Measurements from ENCODE around the gene KLHDC8A.

The KLHDC8A gene

DNA sequence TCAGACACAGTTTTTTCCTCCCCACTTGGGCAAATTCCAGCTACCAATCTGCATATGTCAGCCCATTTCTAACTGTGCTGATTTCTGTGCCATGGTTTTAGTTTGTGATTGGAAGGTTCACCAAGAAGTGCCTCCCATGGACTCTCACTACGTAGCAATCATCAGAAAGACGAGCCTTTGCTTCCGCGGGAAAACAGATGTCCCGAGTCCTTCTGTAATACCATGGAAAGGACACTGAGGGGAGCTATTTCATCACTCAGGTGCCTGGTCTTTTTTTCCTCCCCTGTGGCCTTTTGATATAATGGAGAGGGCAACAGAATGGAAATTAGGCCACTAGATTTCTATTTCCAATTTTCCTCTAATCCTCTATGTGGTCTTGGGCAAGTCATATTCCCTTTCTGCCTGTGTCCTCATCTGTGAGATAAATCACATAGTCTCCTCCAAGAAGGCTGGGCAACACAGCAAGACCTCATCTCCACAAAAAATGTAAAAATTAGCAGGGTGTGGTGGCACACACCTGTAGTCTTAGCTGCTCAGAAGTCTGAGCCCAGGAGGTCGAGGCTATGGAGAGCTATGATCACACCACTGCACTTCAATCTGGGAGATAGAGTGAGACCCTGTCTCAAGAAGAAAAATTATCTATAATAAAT is 40.4 kb upstream of the KLHDC8A start (continued):
- TF ChIP-seq, protein P1, sequence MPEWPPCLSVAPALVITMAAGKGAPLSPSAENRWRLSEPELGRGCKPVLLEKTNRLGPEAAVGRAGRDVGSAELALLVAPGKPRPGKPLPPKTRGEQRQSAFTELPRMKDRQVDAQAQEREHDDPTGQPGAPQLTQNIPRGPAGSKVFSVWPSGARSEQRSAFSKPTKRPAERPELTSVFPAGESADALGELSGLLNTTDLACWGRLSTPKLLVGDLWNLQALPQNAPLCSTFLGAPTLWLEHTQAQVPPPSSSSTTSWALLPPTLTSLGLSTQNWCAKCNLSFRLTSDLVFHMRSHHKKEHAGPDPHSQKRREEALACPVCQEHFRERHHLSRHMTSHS (tag by site-specific recombination; IDR thresholded peaks at IDR 0.05), result no peak
- TF ChIP-seq, protein P2, sequence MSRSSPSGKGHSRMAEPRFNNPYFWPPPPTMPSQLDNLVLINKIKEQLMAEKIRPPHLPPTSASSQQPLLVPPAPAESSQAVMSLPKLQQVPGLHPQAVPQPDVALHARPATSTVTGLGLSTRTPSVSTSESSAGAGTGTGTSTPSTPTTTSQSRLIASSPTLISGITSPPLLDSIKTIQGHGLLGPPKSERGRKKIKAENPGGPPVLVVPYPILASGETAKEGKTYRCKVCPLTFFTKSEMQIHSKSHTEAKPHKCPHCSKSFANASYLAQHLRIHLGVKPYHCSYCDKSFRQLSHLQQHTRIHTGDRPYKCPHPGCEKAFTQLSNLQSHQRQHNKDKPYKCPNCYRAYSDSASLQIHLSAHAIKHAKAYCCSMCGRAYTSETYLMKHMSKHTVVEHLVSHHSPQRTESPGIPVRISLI (tag by site-specific recombination; IDR thresholded peaks at IDR 0.05), result peak; percentile 82
- TF ChIP-seq SALL2 (tag by site-specific recombination; IDR thresholded peaks at IDR 0.05; ENCODE audit: borderline replicate concordance), result no peak
- TF ChIP-seq ZNF366 (tag by site-specific recombination; conservative IDR thresholded peaks at IDR 0.05), result 0 out of 2 replicates have a peak, but pooled peaks have one; percentile 32

DNA sequence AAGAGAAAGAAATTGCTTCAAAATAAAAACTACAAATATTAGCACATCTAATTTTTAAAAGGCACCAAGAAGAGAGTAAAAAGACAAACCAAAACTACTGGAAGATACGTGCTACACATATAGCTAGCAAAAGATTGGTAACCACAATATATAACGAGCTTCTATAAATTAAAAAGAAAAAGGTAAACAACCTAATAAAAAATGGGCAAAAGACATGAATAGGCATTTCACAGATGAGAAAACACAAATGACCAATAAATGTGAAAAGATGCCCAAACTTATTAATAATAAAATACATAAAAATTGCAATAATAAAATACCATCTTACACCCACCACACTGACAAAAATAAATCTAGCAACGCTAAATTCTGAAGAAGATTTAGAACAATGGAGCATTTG is 38.9 kb upstream of the KLHDC8A start:
- H3K4me3 ChIP-seq (ENCODE audit: low read depth, low read length), result no peak overlapping the region
- H3K4me1 ChIP-seq (ENCODE audit: control insufficient read depth, insufficient read depth, low read length), result no peaks in the 10 kb centered on the region
- no peaks in the 10 kb centered on the region for H3K9me3 ChIP-seq (ENCODE audit: control insufficient read depth, insufficient read depth, low read depth, low read length)
- TF ChIP-seq, protein P3, sequence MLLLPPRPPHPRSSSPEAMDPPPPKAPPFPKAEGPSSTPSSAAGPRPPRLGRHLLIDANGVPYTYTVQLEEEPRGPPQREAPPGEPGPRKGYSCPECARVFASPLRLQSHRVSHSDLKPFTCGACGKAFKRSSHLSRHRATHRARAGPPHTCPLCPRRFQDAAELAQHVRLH (tag by site-specific recombination; IDR thresholded peaks at IDR 0.05), result no peak
- TF ChIP-seq ZNF394 (tag by site-specific recombination; IDR thresholded peaks at IDR 0.05; ENCODE audit: borderline replicate concordance) (no peak), ZBTB17 (tag by site-specific recombination; IDR thresholded peaks at IDR 0.05) (no peak)
- H3K27ac ChIP-seq (ENCODE audit: extremely low read depth, low read depth, low read length), result no peak overlapping the region
- ChIA-PET POLR2A (interaction anchor here (0.7 kb wide), 1 partner anchor 375 kb away, joined by 5 read pairs; no protein-coding TSS in a partner anchor), CTCF (interaction anchor here (0.6 to 6.0 kb wide), 16 partner anchors 14 to 129 kb away, joined by 3 to 201 read pairs (median 16); partner anchors contain the start of gene CDK18)
- H3K36me3 ChIP-seq (ENCODE audit: control insufficient read depth in 2 of 2, insufficient read depth in 1 of 2, low read length in 2 of 2), result no peaks in the 10 kb centered on the region

DNA sequence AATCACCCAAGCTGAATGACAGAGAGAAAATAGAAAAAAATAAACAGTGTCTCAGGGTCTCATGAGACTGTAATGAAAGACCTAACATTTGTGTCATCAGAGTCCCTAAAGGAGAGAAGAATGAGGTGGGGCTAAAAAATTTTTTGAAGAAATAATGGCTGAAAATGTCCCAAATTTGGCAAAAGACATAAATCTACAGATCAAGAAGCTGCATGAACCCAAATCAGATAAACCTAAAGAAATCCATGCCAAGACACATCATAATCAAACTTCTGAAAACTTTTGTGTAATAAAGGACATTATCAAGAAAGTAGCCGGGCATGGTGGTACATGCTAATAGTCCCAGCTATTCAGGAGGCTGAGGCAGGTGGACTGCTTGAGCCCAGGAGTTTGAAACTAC is 35.9 kb upstream of the KLHDC8A start:
- CTCF ChIA-PET, result interaction anchor here (0.7 to 2.9 kb wide), 3 partner anchors 48 to 316 kb away, joined by 4 to 14 read pairs (median 5); no protein-coding TSS in a partner anchor
- no peaks in the 10 kb centered on the region for H3K9me3 ChIP-seq (ENCODE audit: control insufficient read depth, insufficient read depth, low read depth, low read length)

DNA sequence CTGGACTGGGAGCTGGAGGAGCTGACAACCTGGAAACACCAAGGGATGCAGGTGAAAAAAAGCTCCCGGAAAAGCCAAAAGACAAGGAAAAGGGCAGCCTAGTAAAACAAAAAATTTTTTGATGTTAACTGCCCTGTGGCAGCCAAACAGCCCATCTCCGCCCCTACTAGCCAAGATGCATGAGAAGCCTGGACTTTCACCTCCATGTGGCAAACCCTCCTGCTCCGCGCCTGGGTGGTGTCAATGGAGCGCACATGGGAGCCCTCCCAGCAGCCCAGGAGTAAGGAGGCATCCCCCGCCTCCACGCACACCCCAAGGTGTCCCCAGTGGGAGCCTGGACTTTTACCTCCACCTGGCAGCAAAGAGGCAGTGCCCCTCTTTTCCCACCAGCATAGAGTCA is 34.7 kb upstream of the KLHDC8A start:
- H3K4me3 ChIP-seq (ENCODE audit: low read depth, low read length), result no peak overlapping the region
- CTCF ChIA-PET, result interaction anchor here (0.5 to 2.9 kb wide), 7 partner anchors 15 to 320 kb away, joined by 3 to 14 read pairs (median 4); no protein-coding TSS in a partner anchor
- no peak overlapping the region for H3K27ac ChIP-seq (ENCODE audit: extremely low read depth, low read depth, low read length)
- no peaks in the 10 kb centered on the region for H3K36me3 ChIP-seq (ENCODE audit: control insufficient read depth in 2 of 2, insufficient read depth in 1 of 2, low read length in 2 of 2)
- H3K9me3 ChIP-seq (ENCODE audit: control insufficient read depth, insufficient read depth, low read depth, low read length), result no peaks in the 10 kb centered on the region
- POLR2A ChIA-PET, result no interaction called here
- no peaks in the 10 kb centered on the region for H3K4me1 ChIP-seq (ENCODE audit: control insufficient read depth, insufficient read depth, low read length)
- TF ChIP-seq ZNF600 (tag by site-specific recombination; IDR thresholded peaks at IDR 0.05) (no peak), ZNF707 (tag by site-specific recombination; IDR thresholded peaks at IDR 0.05) (no peak), SCRT1 (tag by site-specific recombination; IDR thresholded peaks at IDR 0.05; ENCODE audit: borderline replicate concordance) (no peak), ZFHX2 (tag by site-specific recombination; conservative IDR thresholded peaks at IDR 0.05) (no peak)
- TF ChIP-seq, protein P4, sequence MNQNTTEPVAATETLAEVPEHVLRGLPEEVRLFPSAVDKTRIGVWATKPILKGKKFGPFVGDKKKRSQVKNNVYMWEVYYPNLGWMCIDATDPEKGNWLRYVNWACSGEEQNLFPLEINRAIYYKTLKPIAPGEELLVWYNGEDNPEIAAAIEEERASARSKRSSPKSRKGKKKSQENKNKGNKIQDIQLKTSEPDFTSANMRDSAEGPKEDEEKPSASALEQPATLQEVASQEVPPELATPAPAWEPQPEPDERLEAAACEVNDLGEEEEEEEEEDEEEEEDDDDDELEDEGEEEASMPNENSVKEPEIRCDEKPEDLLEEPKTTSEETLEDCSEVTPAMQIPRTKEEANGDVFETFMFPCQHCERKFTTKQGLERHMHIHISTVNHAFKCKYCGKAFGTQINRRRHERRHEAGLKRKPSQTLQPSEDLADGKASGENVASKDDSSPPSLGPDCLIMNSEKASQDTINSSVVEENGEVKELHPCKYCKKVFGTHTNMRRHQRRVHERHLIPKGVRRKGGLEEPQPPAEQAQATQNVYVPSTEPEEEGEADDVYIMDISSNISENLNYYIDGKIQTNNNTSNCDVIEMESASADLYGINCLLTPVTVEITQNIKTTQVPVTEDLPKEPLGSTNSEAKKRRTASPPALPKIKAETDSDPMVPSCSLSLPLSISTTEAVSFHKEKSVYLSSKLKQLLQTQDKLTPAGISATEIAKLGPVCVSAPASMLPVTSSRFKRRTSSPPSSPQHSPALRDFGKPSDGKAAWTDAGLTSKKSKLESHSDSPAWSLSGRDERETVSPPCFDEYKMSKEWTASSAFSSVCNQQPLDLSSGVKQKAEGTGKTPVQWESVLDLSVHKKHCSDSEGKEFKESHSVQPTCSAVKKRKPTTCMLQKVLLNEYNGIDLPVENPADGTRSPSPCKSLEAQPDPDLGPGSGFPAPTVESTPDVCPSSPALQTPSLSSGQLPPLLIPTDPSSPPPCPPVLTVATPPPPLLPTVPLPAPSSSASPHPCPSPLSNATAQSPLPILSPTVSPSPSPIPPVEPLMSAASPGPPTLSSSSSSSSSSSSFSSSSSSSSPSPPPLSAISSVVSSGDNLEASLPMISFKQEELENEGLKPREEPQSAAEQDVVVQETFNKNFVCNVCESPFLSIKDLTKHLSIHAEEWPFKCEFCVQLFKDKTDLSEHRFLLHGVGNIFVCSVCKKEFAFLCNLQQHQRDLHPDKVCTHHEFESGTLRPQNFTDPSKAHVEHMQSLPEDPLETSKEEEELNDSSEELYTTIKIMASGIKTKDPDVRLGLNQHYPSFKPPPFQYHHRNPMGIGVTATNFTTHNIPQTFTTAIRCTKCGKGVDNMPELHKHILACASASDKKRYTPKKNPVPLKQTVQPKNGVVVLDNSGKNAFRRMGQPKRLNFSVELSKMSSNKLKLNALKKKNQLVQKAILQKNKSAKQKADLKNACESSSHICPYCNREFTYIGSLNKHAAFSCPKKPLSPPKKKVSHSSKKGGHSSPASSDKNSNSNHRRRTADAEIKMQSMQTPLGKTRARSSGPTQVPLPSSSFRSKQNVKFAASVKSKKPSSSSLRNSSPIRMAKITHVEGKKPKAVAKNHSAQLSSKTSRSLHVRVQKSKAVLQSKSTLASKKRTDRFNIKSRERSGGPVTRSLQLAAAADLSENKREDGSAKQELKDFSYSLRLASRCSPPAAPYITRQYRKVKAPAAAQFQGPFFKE (tag by site-specific recombination; IDR thresholded peaks at IDR 0.05; ENCODE audit: borderline replicate concordance), result no peak

More for the DNA sequence above, 35.9 kb upstream of the KLHDC8A start:
- H3K4me3 ChIP-seq (ENCODE audit: low read depth, low read length), result no peak overlapping the region
- H3K27ac ChIP-seq (ENCODE audit: extremely low read depth, low read depth, low read length), result no peak overlapping the region
- no peaks in the 10 kb centered on the region for H3K36me3 ChIP-seq (ENCODE audit: control insufficient read depth in 2 of 2, insufficient read depth in 1 of 2, low read length in 2 of 2)
- TF ChIP-seq ZNF558 (tag by site-specific recombination; IDR thresholded peaks at IDR 0.05) (peak; percentile 94), ZNF341 (tag by site-specific recombination; IDR thresholded peaks at IDR 0.05; ENCODE audit: low read depth) (no peak)
- TF ChIP-seq, protein P5, sequence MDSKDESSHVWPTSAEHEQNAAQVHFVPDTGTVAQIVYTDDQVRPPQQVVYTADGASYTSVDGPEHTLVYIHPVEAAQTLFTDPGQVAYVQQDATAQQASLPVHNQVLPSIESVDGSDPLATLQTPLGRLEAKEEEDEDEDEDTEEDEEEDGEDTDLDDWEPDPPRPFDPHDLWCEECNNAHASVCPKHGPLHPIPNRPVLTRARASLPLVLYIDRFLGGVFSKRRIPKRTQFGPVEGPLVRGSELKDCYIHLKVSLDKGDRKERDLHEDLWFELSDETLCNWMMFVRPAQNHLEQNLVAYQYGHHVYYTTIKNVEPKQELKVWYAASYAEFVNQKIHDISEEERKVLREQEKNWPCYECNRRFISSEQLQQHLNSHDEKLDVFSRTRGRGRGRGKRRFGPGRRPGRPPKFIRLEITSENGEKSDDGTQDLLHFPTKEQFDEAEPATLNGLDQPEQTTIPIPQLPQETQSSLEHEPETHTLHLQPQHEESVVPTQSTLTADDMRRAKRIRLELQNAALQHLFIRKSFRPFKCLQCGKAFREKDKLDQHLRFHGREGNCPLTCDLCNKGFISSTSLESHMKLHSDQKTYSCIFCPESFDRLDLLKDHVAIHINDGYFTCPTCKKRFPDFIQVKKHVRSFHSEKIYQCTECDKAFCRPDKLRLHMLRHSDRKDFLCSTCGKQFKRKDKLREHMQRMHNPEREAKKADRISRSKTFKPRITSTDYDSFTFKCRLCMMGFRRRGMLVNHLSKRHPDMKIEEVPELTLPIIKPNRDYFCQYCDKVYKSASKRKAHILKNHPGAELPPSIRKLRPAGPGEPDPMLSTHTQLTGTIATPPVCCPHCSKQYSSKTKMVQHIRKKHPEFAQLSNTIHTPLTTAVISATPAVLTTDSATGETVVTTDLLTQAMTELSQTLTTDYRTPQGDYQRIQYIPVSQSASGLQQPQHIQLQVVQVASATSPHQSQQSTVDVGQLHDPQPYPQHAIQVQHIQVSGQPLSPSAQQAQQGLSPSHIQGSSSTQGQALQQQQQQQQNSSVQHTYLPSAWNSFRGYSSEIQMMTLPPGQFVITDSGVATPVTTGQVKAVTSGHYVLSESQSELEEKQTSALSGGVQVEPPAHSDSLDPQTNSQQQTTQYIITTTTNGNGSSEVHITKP (tag by site-specific recombination; IDR thresholded peaks at IDR 0.05), result peak; percentile 56
- POLR2A ChIA-PET, result no interaction called here
- H3K4me1 ChIP-seq (ENCODE audit: control insufficient read depth, insufficient read depth, low read length), result no peaks in the 10 kb centered on the region

Measured in HEK293 (cell line).